Activated CD8-positive, alpha-beta memory T cell treated with anti-CD3 and anti-CD28 coated beads, Interleukin-2, amount 10 ng/mL, durations not matched to agents 7 days and 5 days (primary cell): ENCODE data around the gene SYT2. TPM values are rescaled to one million over a fixed set of nuclear protein-coding genes. Genes with fewer than 3 reads are reported as not detected.

Source experiments
- ATAC-seq: fragments of 150-1000 bp; cut with Tn5 transposase; one replicate; pipeline ENCODE4 v1.10.0; 2021; ENCODE audit warnings: moderate library complexity
- CTCF ChIA-PET: fragments of 350-600 bp; sonication (Branson Sonifier 250); formaldehyde crosslinking; loops from one replicate; lab custom pipeline; 2021; ENCODE audit warnings: antibody characterized with exemption; lab: Charles Lee
- DNase-seq: peaks from one replicate; pipeline ENCODE4 v3.0.0-alpha.2; 2020
- H3K27ac Mint-ChIP-seq: one replicate; pipeline ENCODE4 v1.8.0; 2021; ENCODE audit warnings: mild to moderate bottlenecking, mixed read lengths
- H3K27me3 Mint-ChIP-seq: one replicate; pipeline ENCODE4 v1.8.0; 2021; ENCODE audit warnings: mixed read lengths
- H3K36me3 Mint-ChIP-seq: one replicate; pipeline ENCODE4 v1.8.0; 2021; ENCODE audit warnings: mild to moderate bottlenecking, mixed read lengths
- H3K4me1 Mint-ChIP-seq: one replicate; pipeline ENCODE4 v1.8.0; 2021; ENCODE audit warnings: mixed read lengths
- H3K4me3 Mint-ChIP-seq: one replicate; pipeline ENCODE4 v1.8.0; 2021; ENCODE audit warnings: mild to moderate bottlenecking, moderate library complexity, mixed read lengths
- H3K9me3 Mint-ChIP-seq: one replicate; pipeline ENCODE4 v1.8.0; 2022; ENCODE audit warnings: low read depth, mixed read lengths
- total RNA-seq, 2 experiments: library from RNA; stranded (reverse); gene quantifications; one replicate each; pipeline ENCODE4 v1.2.3, GENCODE V29; 2021

Gene SYT2
- total RNA-seq, 2 experiments from 2014 or later: not detected

DNA sequence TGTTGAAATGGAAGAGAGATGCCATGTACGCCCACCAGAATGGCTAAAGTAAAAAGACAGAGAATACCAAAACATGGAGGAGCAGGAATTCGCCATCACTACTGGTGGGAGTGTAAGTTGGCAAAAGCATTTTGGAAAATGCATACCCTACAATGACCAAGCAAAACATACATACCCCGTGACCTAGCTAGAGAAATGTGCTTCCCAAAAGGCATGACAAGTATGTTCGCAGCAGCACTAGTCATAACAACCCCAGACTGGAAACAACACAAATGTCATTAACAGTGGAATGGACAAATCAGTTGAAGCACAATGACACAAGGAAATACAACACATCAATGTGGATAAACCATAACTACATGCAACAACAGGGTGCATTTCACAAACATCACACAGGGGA is 27.2 kb downstream of the SYT2 start:
- Mint-ChIP-seq H3K27ac (no peak overlapping the region), H3K27me3 (peaks cover 39% of the 10 kb centered on the region), H3K4me3 (no peak overlapping the region), H3K36me3 (peaks cover 2% of the 10 kb centered on the region), H3K9me3 (no peaks in the 10 kb centered on the region), H3K4me1 (no peaks in the 10 kb centered on the region)
- ATAC-seq (no peak), DNase-seq (no peak)
- CTCF ChIA-PET: interaction anchor here (1.1 to 1.6 kb wide), 2 partner anchors 10 to 494 kb away, joined by 3 to 4 read pairs; no protein-coding TSS in a partner anchor

DNA sequence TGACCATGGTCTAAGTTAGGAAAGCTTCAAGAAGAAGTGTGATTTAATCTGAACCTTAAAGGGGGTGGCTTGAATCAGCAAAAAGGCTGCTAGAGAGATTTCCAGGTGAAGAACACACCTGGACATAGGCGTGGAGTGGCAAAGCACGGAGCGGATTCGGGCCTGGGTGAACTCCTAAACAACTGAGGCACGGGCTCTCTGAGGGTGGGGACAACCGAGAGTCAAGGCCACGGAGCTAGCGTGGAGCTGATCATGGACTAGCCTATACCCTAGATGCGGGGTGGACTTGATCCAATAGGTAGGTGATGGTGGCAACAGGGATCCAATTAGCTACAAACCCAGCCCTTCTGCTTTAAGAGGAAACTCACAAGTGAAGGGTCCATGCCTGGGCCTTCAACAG is 27.8 kb downstream of the SYT2 start:
- CTCF ChIA-PET: interaction anchor here (1.1 to 1.6 kb wide), 2 partner anchors 10 to 493 kb away, joined by 3 to 4 read pairs; no protein-coding TSS in a partner anchor
- H3K4me3 Mint-ChIP-seq: no peak overlapping the region
- DNase-seq: no peak
- H3K9me3 Mint-ChIP-seq: no peaks in the 10 kb centered on the region
- H3K27me3 Mint-ChIP-seq: peaks cover 39% of the 10 kb centered on the region
- no peaks in the 10 kb centered on the region for H3K4me1 Mint-ChIP-seq
- H3K27ac Mint-ChIP-seq: no peak overlapping the region
- H3K36me3 Mint-ChIP-seq: peaks cover 2% of the 10 kb centered on the region
- no peak for ATAC-seq

DNA sequence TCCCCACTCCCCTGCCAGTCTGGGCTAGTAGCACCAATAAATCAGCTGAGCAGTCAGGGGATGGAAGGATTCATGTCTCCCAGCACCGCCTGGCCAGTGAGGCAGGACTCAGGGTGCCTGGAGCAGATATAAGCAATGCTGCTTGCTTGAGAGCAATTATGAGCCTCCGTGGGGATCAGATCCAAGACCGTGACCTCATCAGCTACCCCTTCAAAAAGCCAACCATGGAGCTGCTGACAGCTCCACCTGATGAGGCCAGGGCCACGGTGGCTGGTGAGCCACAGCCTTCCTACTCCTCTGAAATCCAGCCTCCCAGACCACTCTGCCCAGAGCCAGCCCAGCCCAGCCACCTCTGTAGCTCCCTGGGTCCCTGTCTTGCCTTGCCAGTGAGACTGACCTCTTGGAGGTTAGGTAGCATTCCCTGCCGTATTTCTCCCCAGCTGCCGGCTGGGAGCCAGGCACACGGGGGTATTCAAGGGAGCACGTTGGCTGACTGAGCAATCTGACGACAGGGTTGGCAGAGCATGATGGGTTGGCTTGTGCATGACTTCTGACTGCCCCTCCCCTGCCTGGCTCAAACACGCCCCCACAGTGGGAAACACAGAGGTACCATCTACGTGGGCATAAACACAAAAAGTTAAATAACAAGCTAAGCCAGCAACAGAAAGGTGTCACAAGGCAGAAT is 28.4 kb downstream of the SYT2 start:
- H3K9me3 Mint-ChIP-seq: no peaks in the 10 kb centered on the region
- CTCF ChIA-PET: interaction anchor here (1.1 to 1.6 kb wide), 2 partner anchors 11 to 492 kb away, joined by 3 to 4 read pairs; no protein-coding TSS in a partner anchor
- H3K4me1 Mint-ChIP-seq: no peaks in the 10 kb centered on the region
- H3K27ac Mint-ChIP-seq: no peak overlapping the region
- ATAC-seq: no peak
- H3K4me3 Mint-ChIP-seq: no peak overlapping the region
- H3K36me3 Mint-ChIP-seq: peaks cover 2% of the 10 kb centered on the region
- H3K27me3 Mint-ChIP-seq: peaks cover 38% of the 10 kb centered on the region
- DNase-seq: no peak

DNA sequence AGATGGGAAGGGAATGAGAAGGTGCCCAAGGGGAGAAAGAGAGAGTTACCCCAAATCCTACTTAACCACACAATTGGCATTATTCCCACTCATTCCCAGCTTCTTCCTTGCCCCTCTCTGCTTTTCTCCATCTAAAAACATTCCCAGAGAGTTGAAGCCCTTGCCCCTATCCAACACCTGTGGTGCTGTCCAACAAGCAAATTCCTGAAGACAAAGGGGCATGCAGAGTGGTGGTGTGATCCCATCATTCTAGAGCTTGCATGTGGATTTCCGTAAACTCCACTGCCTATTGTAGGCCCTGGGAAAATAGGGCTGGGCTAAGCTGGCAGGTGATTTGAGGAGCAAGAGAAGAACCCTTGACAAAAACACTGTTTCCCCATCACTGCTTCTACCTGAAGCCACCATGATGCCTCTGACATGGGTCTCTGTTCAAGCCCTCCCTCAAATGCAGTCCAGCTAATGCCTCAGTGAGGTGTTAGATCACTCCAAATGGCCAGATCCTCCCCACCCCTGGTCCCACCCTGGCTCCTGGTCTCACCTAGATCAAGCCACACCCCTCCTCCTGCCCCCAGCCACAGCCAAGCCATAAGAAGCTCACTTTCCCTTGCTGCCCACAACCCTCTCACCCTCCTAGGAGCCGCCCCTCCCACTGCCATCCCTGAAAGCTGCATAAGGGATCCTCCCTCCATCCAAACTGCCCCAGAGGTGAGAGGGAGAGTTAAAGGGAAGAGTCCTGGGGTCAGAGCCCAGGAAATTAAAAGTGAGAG is 29.5 kb downstream of the SYT2 start:
- no peaks in the 10 kb centered on the region for H3K9me3 Mint-ChIP-seq
- no peaks in the 10 kb centered on the region for H3K4me1 Mint-ChIP-seq
- no peak for DNase-seq
- H3K27ac Mint-ChIP-seq: no peak overlapping the region
- H3K27me3 Mint-ChIP-seq: peaks cover 39% of the 10 kb centered on the region
- no peak for ATAC-seq
- H3K4me3 Mint-ChIP-seq: no peak overlapping the region
- H3K36me3 Mint-ChIP-seq: peaks cover 2% of the 10 kb centered on the region
- CTCF ChIA-PET: interaction anchor here (1.9 kb wide), 1 partner anchor 20 kb away, joined by 4 read pairs; no protein-coding TSS in a partner anchor

DNA sequence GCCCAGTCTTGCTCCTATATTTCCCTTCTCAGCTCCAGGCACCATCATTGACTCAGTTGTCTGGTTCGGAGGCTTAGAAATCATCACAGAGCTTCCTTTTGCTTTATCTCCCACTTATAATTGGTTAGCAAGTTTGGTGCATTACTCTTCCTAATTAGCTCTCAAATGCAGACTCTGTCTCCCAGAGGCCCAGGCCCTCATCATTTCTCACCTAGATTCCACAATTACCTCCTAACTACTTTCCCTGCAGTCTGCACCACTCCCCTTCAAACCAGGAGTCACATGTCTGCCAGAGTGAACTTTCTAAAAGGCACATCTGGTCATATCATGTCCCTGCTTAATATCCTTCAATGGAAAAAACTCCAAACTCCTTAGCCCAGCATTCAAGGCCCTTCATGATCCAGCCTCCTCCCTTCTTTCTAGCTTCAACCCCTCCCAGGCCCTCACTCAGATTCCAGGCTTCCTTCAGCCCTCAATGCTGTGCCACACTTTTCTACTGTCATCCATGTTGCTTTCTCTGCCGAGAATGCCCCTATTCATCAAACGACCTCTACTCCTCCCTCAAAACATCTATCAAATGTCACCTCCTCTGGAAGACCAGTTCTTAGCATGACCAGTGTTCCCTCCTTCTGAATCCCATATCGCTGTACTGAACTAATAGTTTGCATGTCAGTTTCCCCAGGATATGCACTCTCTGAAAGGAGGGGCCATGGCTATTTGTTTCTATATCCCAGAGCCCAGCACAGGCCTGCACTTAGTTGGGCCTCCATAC is 30.7 kb downstream of the SYT2 start:
- H3K4me3 Mint-ChIP-seq: no peak overlapping the region
- no peaks in the 10 kb centered on the region for H3K9me3 Mint-ChIP-seq
- CTCF ChIA-PET: interaction anchor here (1.9 kb wide), 1 partner anchor 19 kb away, joined by 4 read pairs; no protein-coding TSS in a partner anchor
- peaks cover 39% of the 10 kb centered on the region for H3K27me3 Mint-ChIP-seq
- DNase-seq: no peak
- no peak for ATAC-seq
- peaks cover 2% of the 10 kb centered on the region for H3K36me3 Mint-ChIP-seq
- H3K4me1 Mint-ChIP-seq: no peaks in the 10 kb centered on the region
- no peak overlapping the region for H3K27ac Mint-ChIP-seq

DNA sequence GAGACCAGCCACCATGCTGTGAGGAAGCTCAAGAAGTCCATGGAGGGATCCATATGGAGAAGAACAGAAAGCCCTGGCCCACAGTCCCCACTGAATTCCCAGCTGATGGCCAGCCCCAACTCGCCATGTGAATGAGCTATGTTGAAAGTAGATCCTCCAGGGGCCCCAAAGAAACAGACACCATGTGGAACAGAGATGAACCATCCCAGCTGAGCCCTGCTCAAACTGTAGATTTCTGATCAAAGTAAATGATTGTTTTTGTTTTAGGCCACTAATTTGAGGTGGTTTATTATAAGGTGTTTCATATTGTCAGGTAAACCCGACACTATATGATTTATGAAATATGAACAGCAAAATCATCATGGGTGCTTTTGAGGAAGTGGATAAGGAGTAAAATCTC is 32.8 kb downstream of the SYT2 start:
- DNase-seq: no peak
- CTCF ChIA-PET: interaction anchor here (0.7 kb wide), 1 partner anchor 12 kb away, joined by 3 read pairs; no protein-coding TSS in a partner anchor
- Mint-ChIP-seq H3K36me3 (peaks cover 2% of the 10 kb centered on the region), H3K9me3 (no peaks in the 10 kb centered on the region), H3K4me3 (no peak overlapping the region), H3K4me1 (no peaks in the 10 kb centered on the region), H3K27ac (no peak overlapping the region), H3K27me3 (peaks cover 34% of the 10 kb centered on the region)
- ATAC-seq: no peak

DNA sequence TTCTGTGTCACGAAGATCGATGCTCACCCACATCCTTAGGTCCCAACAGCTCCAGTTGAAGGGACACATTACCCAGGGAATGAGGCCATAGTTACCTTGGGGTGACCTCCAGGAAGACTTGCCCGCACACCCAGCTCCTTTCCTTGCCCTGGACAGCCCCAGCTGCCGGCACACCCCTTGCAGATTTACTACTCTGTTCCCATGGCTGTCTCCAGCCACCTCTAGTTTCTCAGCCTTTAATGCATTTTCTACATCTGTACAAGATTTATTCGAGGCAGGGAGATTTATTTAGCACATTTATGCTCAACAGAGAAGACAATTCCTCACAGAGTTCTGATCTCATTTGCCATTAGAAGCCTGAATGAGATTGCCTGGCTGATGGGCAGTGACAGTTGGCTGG is 36.7 kb downstream of the SYT2 start:
- H3K27ac Mint-ChIP-seq: no peak overlapping the region
- no peak overlapping the region for H3K4me3 Mint-ChIP-seq
- no peaks in the 10 kb centered on the region for H3K9me3 Mint-ChIP-seq
- no peaks in the 10 kb centered on the region for H3K4me1 Mint-ChIP-seq
- ATAC-seq (no peak), DNase-seq (no peak)
- H3K36me3 Mint-ChIP-seq: peaks cover under 1% of the 10 kb centered on the region
- H3K27me3 Mint-ChIP-seq: peaks cover 18% of the 10 kb centered on the region
- CTCF ChIA-PET: no interaction called here

DNA sequence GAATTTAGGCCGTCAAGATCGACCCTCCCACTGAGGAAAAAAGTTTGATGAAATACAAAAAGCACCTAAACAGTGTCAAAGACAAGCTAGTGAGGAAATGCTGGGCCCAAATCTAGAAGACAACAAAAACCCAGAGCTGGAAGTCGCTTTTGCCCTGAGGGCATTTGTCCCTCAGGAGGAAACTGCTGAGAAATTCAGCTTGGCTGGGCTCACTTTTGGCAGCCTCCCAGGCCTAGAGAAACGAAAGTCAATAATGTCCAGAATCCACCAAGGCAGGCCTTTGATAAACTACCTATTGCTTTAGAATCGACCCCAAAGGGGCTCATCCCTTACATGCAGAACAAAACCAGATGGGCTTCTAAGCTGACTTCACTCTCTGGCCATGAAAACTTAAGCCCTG is 38.9 kb downstream of the SYT2 start:
- ATAC-seq: no peak
- Mint-ChIP-seq H3K4me1 (no peaks in the 10 kb centered on the region), H3K27ac (no peak overlapping the region), H3K4me3 (no peak overlapping the region), H3K36me3 (no peaks in the 10 kb centered on the region), H3K27me3 (peaks cover 15% of the 10 kb centered on the region), H3K9me3 (no peaks in the 10 kb centered on the region)
- no peak for DNase-seq
- CTCF ChIA-PET: no interaction called here

DNA sequence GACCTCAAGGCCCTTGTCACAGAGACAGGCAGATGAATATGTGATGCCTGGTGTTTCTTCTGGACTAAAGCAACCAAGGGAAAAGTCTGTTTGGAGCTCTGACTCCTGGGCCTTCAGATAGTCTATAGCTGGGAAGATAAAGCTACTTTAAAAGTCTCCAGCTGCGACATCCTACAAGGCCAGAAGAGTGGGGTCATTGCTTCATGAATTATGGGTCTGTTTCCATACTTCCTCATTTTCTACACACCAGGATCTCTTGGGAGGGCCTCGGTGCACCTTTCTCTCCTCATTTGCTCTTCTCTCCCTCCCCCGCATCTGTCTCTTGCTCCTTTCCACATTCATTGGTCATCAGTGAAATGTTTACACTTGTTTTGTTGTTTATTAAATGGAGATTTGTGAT is 44.8 kb downstream of the SYT2 start:
- DNase-seq (no peak), ATAC-seq (no peak)
- H3K4me1 Mint-ChIP-seq: peaks cover 8% of the 10 kb centered on the region
- no peaks in the 10 kb centered on the region for H3K36me3 Mint-ChIP-seq
- H3K9me3 Mint-ChIP-seq: no peaks in the 10 kb centered on the region
- CTCF ChIA-PET: interaction anchor here (0.6 kb wide), 1 partner anchor 12 kb away, joined by 3 read pairs; no protein-coding TSS in a partner anchor
- no peak overlapping the region for H3K4me3 Mint-ChIP-seq
- no peak overlapping the region for H3K27ac Mint-ChIP-seq
- peaks cover 26% of the 10 kb centered on the region for H3K27me3 Mint-ChIP-seq

DNA sequence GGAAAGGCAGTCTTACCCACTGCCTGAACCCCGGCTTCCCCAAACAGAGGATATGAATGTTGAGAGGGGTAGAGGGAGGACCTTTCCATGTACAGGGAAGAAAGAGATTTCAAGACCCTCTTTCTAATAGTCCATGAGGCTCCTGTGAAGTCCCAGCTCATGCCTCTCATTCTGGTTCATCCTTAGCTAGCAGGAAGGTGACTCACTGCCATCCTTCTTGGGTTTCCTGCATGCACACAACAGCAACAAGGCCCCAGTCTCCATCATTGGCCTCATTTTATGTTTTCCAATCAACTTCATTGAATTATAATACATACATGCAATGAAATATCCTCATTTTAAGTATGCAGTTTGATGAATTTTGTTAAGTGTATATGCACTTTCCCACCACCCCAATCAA is 46.2 kb downstream of the SYT2 start:
- no peak overlapping the region for H3K27ac Mint-ChIP-seq
- no peak overlapping the region for H3K4me3 Mint-ChIP-seq
- DNase-seq (no peak), ATAC-seq (no peak)
- H3K36me3 Mint-ChIP-seq: no peaks in the 10 kb centered on the region
- H3K4me1 Mint-ChIP-seq: peaks cover 8% of the 10 kb centered on the region
- H3K9me3 Mint-ChIP-seq: no peaks in the 10 kb centered on the region
- H3K27me3 Mint-ChIP-seq: peaks cover 30% of the 10 kb centered on the region
- CTCF ChIA-PET: no interaction called here

DNA sequence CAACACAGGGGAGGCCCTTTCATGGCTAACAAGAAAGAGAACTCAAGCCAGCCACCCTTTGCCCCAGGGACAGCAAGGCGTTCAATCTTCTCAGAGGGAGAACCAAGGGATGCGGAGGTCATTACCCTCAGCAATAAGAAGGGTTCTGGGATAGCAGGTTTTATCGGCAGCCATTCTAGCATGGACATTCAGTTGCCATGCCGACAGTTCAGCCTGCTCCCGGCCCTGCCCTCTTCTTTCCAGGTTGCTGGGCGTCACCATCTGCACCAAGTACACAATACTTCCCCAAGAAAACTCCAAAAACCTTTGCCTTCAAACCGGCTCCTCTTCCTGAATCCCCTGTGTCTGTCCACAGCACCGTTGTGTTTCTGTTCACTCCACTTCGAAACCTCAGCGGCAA is 47.1 kb downstream of the SYT2 start:
- peaks cover 30% of the 10 kb centered on the region for H3K27me3 Mint-ChIP-seq
- H3K9me3 Mint-ChIP-seq: no peaks in the 10 kb centered on the region
- H3K4me1 Mint-ChIP-seq: peaks cover 8% of the 10 kb centered on the region
- H3K36me3 Mint-ChIP-seq: no peaks in the 10 kb centered on the region
- no peak overlapping the region for H3K27ac Mint-ChIP-seq
- no peak for ATAC-seq
- DNase-seq: no peak
- H3K4me3 Mint-ChIP-seq: no peak overlapping the region
- CTCF ChIA-PET: no interaction called here

DNA sequence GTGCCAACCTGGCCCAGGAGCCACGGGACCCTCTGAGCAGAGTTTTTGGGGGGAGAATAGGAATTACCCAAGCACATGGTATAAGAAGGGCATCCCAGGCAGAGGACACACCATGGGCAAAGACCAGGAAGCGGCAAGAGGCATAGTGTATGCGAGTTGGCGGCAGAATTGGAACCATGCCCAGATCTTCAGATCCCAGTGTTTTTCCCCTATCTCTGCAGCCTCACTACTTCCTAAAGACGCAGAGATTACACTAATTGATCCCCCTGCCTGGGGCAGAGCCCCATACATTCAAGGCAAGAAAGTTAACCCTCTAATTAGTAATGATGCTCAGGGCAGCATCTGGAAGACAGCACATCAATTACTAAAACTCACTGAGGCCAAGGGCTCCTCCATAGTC is 48.2 kb downstream of the SYT2 start:
- ATAC-seq: no peak
- peaks cover 8% of the 10 kb centered on the region for H3K4me1 Mint-ChIP-seq
- no peak for DNase-seq
- H3K27ac Mint-ChIP-seq: no peak overlapping the region
- H3K9me3 Mint-ChIP-seq: no peaks in the 10 kb centered on the region
- H3K27me3 Mint-ChIP-seq: peaks cover 33% of the 10 kb centered on the region
- H3K4me3 Mint-ChIP-seq: no peak overlapping the region
- CTCF ChIA-PET: no interaction called here
- no peaks in the 10 kb centered on the region for H3K36me3 Mint-ChIP-seq

DNA sequence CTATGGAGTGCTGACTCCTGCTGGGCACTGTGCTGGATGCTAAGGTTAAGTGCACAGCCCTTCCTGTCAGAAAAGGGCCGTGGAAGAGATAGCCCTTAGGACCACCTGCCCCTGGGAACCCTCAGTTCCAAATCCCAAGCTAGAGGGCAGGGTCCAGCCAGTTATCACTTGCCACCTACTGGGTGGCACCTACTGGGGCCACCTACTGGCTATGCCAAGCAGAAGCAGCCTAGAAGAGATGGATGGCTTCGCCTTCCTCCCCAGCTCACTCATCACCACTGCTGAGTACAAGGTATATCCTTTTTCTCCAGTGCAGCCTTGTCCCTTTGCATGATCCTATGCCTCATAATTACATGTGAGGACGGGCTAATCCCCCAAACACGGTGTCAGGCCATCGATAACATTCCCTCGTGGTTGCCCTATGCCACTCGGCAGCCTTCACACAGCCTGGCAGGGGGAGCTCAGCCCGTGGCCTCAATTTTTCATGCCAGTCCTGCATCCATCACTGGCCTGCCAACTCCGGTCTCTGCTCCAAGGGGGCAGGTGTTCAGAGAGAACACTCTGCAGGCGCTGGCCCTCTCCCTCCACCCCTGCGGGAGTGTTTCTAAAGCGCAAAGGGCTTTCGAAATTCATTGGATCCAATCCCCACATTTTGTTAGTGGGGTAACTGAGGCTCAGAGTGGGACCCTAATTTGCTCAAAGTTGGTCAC is 49.0 kb downstream of the SYT2 start:
- Mint-ChIP-seq H3K4me1 (peaks cover 8% of the 10 kb centered on the region), H3K27ac (no peak overlapping the region), H3K4me3 (no peak overlapping the region), H3K36me3 (no peaks in the 10 kb centered on the region), H3K27me3 (peaks cover 38% of the 10 kb centered on the region), H3K9me3 (no peaks in the 10 kb centered on the region)
- CTCF ChIA-PET: interaction anchor here (1.3 kb wide), 1 partner anchor 19 kb away, joined by 4 read pairs; no protein-coding TSS in a partner anchor
- ATAC-seq: no peak
- no peak for DNase-seq
